Adrenal gland (tissue), 12 donors: ENCODE results near the gene PIK3R3. TPM values are rescaled to one million over a fixed set of nuclear protein-coding genes. Genes with fewer than 3 reads are reported as not detected.

Experiments used
- DNase-seq, 7 donors: peaks; one replicate each; pipeline ENCODE4 v3.0.0-alpha.2; 2019 to 2020
- H3K27ac ChIP-seq, 5 donors: fragments of 200-600 bp; sonication (generic) in 4 of 5; 1 replicate in 3 of 5; 2 replicates in 2 of 5; pipeline versions ENCODE4 v1.5.1 to v1.8.0; 2016 to 2020; ENCODE audit warnings: mild to moderate bottlenecking in 1 of 5
- H3K27me3 ChIP-seq: fragments of 200-600 bp; 2 replicates; pipeline ENCODE4 v1.8.0; 2021
- H3K36me3 ChIP-seq, 2 donors: fragments of 200-600 bp; replicated peaks in 1 of 2; 1 replicate in 1 of 2; 2 replicates in 1 of 2; pipeline versions ENCODE4 v1.5.1 to v1.8.0; 2018 to 2022
- H3K4me1 ChIP-seq, 2 donors: fragments of 200-600 bp; replicated peaks in 1 of 2; 1 replicate in 1 of 2; 2 replicates in 1 of 2; pipeline versions ENCODE4 v1.5.1 to v1.8.0; 2018 to 2021
- H3K4me3 ChIP-seq, 4 donors: fragments of 200-600 bp; sonication (generic) in 3 of 4; one replicate each; pipeline ENCODE4 v1.5.1; 2016 to 2018
- H3K9me3 ChIP-seq, 3 donors: fragments of 200-600 bp; sonication (generic) in 1 of 3; replicated peaks in 1 of 3; 1 replicate in 2 of 3; 2 replicates in 1 of 3; pipeline versions ENCODE4 v1.5.1 to v1.8.0; 2016 to 2021
- CTCF ChIP-seq, 6 experiments: fragments of 450-650 bp in 4 of 6; fragments of 200-600 bp in 2 of 6; sonication (generic) in 1 of 6; IDR thresholded peaks; 1 replicate in 5 of 6; 2 replicates in 1 of 6; pipeline versions ENCODE4 v1.5.1 to v1.8.0; 2016 to 2021; ENCODE audit warnings: antibody characterized with exemption in 6 of 6, mild to moderate bottlenecking in 2 of 6, moderate library complexity in 1 of 6
- POLR2A ChIP-seq, 2 donors: fragments of 450-650 bp; IDR thresholded peaks; one replicate each; pipeline ENCODE4 v1.6.1; 2017; ENCODE audit warnings: antibody characterized with exemption in 2 of 2, mild to moderate bottlenecking in 2 of 2, moderate library complexity in 1 of 2
- WGBS, 4 donors: extraction: QIAGEN DNeasy Blood & Tissue Kit in 2 of 4; methylation state at CpG; one replicate each; pipeline versions ENCODE4 v1.1.5 to v1.1.7; 2013 to 2017; 5-methylcytosine and 5-hydroxymethylcytosine counted together
- intact Hi-C, 2 donors: fragments of 100-400 bp; cut with DNase I; formaldehyde crosslinking; loops; one replicate each; pipeline versions ENCODE4 v1.14.1 to v1.15.0; 2022 to 2023
- polyA plus RNA-seq, 3 donors: library from polyadenylated mRNA; stranded (reverse); fragments of 200-250 nt in 2 of 3; fragments of 350-450 nt in 1 of 3; fragmentation: Illumina TruSeq in 1 of 3; extraction: RNeasy Lipid Tissue Mini Kit (QIAGEN cat#74804) in 1 of 3; gene quantifications; one replicate each; pipeline ENCODE4 v1.2.3, GENCODE V29; 2013 to 2014
- total RNA-seq, 9 donors: library from RNA; depleted of rRNA in 4 of 9; stranded (reverse); fragments of >200 nt in 4 of 9; fragments of 120-200 nt in 1 of 9; fragmentation: NEBNext Ultra II Directional in 1 of 9; extraction: Animal tissue kit (Norgen Biotek cat#: 25700) in 1 of 9; gene quantifications; one replicate each; pipeline versions ENCODE4 v1.1.0 to v1.2.4, GENCODE V29; 2013 to 2023
- donor health status: healthy with polysubstance abuse.
- donor health status: Bipolar disorder and iron deficiency.
- donor health status: DM: yes; HTN: yes; CAD: no.
- donor health status: DM: no; HTN: no; CAD: no.
- donor health status: DM: no; HTN: no; CAD: no.
- donor health status: DM: yes; HTN: yes; CAD: no.

PIK3R3 gene
- total and polyA plus RNA-seq, 12 donors = 6.5 to 47.3 (median 21.1) TPM

DNA sequence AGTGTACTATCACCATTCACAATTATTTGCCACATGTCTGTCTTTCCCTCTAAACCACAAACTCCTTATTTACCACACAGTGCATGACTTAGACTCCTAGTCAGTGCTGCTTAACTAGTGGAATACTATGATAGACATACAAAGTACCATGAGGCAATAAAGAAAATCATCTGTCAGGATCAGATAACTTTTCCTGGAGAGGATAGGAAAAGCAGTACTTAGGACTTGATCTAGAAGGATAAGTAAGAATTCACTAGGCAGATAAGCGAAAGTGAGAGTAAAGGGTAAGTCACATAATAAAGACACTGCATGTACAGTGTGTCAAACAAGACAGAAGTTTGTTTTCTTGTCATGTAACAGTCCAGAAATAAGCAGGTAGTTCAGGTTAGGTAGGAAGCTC, 21.3 kb upstream of the PIK3R3 start:
- H3K36me3 ChIP-seq = no peaks in the 10 kb centered on the region
- no peaks in the 10 kb centered on the region for H3K27me3 ChIP-seq
- no peaks in the 10 kb centered on the region for H3K9me3 ChIP-seq
- no peak overlapping the region for H3K4me3 ChIP-seq
- H3K4me1 ChIP-seq = no peaks in the 10 kb centered on the region
- intact Hi-C loops = no loop called here
- WGBS, 4 donors = 92 to 100% (median 96%) methylated on average over 1 of the region's 1 CpG
- DNase-seq = no peak
- TF ChIP-seq CTCF (IDR thresholded peaks at IDR 0.05) (no peak), POLR2A (IDR thresholded peaks at IDR 0.05) (no peak)
- no peak overlapping the region for H3K27ac ChIP-seq

DNA sequence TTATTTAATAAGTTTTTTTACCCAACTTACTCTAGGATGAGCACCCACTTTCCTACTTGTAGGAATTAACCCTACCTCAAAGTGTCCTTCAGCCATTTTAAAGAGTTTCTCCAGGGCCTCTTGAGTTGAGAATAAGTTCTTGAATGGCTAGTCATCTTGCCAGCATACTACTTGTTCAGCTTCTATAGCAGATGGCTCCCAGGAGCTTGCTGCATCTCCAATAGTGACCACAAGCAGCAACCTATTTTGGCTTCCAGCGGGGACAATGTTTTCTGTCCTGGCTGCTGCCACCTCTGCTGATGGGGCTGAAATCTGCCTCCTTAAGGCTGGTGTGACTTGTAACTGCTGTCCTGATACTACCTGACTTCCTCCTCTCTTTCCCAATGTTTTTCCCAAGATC, 20.8 kb upstream of the PIK3R3 start:
- no peak for TF ChIP-seq CTCF (IDR thresholded peaks at IDR 0.05)
- no peak for TF ChIP-seq POLR2A (IDR thresholded peaks at IDR 0.05)
- WGBS, 4 donors = 97 to 100% (median 100%) methylated on average over 1 of the region's 1 CpG
- intact Hi-C loops = no loop called here

DNA sequence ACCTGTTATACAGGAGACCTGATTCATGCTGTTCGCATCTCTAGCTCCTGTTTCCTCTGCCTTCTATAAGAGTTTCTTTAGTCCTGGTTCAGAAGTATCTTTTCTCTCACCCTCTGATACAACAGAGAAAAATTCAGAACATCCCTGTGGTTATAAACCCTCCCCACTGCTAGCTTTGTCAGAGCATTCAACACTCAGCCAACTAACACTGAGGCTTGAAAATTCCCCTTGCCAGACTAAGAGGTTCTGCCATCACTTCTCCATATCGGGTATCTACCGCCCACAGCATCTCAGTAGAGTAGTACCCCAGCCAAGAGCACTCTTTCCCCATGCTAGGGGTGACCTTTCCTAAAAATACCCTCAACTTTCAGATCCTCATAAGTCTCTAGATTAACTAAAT, 19.6 kb upstream of the PIK3R3 start:
- Histone ChIP-seq H3K27ac (no peak overlapping the region), H3K27me3 (no peaks in the 10 kb centered on the region), H3K9me3 (no peaks in the 10 kb centered on the region), H3K4me3 (no peak overlapping the region), H3K4me1 (no peaks in the 10 kb centered on the region), H3K36me3 (no peaks in the 10 kb centered on the region)
- no peak for DNase-seq
- TF ChIP-seq POLR2A (IDR thresholded peaks at IDR 0.05) = no peak
- no peak for TF ChIP-seq CTCF (IDR thresholded peaks at IDR 0.05)
- intact Hi-C loops = no loop called here
- WGBS, 4 donors = 92 to 97% (median 94%) methylated on average over 3 of the region's 3 CpGs

More for the DNA sequence above, 20.8 kb upstream of the PIK3R3 start:
- no peaks in the 10 kb centered on the region for H3K27me3 ChIP-seq
- DNase-seq = no peak
- no peaks in the 10 kb centered on the region for H3K36me3 ChIP-seq
- H3K4me3 ChIP-seq = no peak overlapping the region
- no peaks in the 10 kb centered on the region for H3K9me3 ChIP-seq
- no peaks in the 10 kb centered on the region for H3K4me1 ChIP-seq
- H3K27ac ChIP-seq = no peak overlapping the region

DNA sequence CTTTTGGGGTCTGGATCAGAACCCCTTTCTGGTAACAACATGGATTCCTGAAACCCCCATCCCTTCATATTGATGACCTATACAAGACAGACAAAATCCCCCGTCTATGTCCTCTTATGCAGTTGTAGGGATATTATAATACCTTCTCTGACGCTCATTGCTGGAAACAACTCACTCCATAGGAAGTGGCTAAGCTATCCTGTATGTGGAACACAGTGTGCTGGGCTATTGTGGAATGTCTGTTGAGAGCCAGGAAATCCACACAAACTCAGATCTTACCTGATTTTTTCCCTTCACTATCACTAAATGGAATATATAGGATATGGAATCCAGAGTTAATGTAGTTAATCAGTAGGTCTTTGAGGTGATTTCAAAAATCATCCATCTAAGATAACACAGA, 17.7 kb upstream of the PIK3R3 start:
- H3K4me3 ChIP-seq = no peak overlapping the region
- no peaks in the 10 kb centered on the region for H3K27me3 ChIP-seq
- no peaks in the 10 kb centered on the region for H3K9me3 ChIP-seq
- TF ChIP-seq POLR2A (IDR thresholded peaks at IDR 0.05) = no peak
- TF ChIP-seq CTCF (IDR thresholded peaks at IDR 0.05) = no peak
- H3K27ac ChIP-seq = peak overlapping the region in 1 of 5 donors; percentile 23
- H3K36me3 ChIP-seq = no peaks in the 10 kb centered on the region
- WGBS, 4 donors = 79 to 94% (median 86%) methylated on average over 2 of the region's 2 CpGs
- no peaks in the 10 kb centered on the region for H3K4me1 ChIP-seq
- DNase-seq = no peak
- intact Hi-C loops = no loop called here
